Activated CD4-positive, alpha-beta T cell treated with anti-CD3 and anti-CD28 coated beads, Interleukin-2, Interleukin-6, amounts not matched to agents 100 ng/mL and 50 ng/mL, durations not matched to agents 16 hours and 8 hours (primary cell): ENCODE results near the gene MINAR2.

Experiments
- DNase-seq: peaks from one replicate; pipeline ENCODE4 v3.0.0-alpha.2; 2020

The MINAR2 gene, protein sequence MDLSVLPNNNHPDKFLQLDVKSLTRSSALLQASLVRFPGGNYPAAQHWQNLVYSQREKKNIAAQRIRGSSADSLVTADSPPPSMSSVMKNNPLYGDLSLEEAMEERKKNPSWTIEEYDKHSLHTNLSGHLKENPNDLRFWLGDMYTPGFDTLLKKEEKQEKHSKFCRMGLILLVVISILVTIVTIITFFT

DNA sequence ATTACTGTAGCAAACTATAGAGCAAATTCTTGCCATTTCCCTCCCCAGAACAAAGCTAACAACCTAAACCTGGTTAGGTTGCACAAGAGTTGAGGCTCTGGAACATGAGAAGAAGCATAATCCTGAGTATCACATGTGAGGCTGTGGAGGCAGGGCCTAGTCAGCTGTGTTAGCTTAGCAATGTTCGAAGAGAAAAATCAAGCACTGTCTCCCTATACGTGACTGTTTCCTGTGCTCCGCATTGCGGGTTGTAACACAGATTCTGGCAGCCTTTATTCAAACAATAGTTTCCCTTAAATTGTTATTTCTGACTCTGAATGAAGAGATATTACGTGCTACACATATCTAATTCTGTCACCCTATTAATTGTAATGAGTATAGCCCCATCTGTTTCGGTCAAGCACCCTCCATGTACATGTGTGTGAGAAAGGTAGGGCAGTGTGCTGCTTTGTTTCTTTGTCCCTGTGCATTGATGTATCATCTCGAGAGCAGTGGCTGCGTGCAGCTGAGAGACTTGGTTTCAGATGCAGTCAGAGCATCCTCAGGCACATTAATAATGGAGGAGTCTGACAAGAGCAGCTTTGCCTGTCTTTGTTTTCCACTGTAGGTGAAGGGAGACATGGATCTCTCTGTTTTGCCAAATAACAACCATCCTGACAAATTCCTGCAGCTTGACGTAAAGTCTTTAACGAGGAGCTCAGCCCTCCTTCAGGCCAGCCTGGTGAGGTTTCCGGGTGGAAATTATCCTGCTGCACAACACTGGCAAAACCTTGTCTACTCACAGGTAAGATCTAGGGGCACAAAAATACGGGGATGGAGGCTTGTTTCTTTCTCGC lies at the start of gene MINAR2:
Gene MINAR2, plus strand, starts transcription at position 523 of the 836 bp plus-strand sequence. Its CDS starts 97 bp downstream, at position 620.
- peak; percentile 18 for DNase-seq

DNA sequence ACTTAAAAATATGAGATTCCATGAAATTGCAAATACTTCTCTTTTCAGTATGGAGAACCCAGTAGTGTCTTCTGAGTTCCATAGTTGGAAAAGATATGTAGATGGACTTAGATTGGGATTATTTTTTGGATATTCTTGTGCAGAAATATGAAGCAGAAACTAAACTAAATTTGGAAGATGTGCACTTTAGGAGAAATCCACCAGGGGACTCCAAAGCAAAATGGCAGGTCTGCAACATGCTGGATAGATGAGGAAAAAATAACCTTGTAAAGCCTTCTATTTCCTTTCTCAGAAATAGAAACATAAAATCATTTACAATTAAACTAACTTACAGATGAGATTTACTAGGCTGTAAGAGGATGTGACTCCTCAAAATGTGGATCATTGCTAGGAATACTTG lies 49.2 kb upstream of the MINAR2 start:
- DNase-seq: no peak

DNA sequence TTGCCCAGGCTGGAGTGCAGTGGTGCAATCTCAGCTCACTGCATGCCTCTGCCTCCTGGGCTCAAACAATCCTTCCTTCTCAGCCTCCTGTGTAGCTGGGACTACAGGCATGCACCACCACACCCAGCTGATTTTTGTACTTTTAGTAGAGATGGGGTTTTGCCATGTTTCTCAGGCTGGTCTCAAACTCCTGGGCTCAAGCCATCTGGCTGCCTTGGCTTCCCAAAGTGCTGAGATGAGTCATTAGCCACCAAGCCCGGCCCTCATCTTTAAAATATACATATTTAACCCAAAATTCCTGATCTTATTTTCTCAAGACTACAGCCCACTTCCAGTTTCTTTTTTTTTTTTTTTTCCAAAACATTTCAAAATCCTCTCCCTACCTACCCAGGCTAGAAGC lies 31.7 kb upstream of the MINAR2 start:
- DNase-seq: no peak

DNA sequence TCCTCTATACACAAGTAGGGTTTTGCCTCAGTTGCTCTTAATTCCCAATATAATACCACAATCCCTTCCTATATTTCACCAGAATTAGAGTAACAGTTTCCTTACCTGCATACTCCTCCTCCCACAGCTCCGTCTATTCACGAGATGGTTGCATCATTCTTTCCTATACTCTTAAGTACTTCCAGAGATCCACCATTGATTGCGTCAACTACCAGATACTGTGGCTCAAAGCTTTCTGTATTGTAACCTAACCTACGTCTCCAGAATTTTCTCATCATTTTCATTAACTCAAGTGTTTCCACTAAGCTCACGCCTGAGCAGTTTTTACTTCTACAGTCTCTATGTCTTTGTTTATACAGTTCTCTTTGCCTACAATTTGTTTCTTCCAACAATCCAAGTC lies 31.2 kb upstream of the MINAR2 start:
- DNase-seq: no peak

DNA sequence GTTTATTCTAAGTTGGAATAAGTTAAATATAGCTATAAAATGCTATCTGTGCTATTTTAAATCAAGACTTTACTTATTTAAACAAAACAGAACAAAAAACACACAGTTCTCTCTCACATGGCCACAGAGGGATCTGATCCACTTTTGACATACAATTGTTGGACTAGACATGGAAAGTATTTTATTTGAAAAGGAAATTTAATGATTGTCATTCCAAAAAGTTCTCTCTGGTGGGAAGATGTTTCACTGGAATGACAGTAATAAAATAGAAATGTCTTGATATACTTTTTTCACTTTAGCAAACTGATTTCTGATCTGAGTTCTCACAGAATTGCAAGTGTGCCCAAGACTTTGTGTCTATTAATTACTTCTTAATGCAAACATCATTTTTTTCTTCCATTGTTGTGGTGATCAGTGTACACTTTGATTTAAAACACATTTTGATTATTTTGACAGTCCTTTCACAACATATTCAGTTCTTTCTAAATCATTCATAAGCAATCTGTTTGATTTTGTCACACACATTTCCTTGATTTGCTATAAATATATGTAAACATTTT lies 30.1 kb upstream of the MINAR2 start:
- DNase-seq: no peak

DNA sequence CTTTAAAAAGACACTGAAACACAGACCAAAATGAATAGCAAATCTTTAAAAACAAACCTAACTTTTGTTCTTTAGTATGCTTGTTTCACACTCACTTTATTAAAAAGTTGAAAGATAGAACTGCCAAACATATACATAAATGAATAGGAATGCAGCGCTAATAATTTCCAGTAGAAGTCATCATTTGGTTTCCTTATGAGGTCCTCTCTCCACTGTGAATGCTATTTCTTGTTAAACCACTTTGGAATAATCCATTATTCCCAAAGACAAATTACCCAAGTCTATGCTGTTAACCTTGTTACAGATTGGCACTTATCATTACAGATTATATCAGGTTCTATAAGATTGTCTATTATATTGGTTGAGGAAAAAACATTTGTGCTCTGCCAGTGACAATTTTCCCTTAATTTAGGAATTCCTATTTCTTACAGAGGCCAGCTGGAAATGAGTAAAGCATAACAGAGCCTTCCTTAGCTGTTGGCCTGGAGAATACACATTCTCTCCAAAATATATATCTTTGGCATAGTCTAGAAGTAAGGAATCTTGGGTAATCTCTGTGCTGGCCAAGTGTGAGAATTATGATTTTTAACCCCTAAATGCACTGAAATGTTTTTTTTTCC lies 29.3 kb upstream of the MINAR2 start:
- DNase-seq: no peak

DNA sequence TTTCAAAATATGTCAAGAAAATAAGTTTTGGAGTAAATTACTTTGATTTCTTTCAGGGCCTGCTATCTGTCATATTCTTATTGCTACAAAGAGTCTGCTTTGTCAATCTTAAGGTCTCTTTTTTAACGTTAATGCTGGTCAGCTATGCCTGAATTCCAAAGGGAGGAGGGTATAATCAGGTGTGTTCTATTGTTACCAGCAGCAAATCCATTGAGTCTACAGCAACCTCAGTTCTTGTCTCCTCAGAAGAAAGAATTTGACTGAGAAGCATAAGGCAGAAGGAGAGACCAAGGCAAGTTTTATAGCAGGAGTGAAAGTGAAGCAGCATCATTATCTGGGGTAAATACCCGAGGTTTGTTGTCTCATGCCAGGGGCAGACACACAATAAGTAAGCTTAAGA lies 23.7 kb upstream of the MINAR2 start:
- DNase-seq: no peak

DNA sequence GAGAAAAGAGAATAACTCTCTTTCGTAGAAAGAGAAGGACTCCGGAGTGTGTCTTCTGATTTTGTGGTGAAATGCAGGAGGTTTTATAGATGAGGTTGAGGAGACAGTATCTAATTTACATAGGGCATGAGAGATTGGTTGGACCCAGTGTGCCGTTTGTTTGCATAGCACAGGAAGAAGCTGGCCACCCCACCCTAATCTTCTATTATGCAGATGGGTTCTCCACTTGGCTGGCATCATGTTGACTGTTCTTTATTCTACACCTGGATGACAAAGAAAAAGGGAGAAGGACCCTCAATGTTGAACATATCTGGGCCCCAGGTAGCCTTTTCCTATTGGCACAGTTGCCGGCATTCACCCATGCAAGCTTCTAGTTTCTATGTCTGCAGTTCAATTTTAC lies 23.2 kb upstream of the MINAR2 start:
- DNase-seq: no peak

DNA sequence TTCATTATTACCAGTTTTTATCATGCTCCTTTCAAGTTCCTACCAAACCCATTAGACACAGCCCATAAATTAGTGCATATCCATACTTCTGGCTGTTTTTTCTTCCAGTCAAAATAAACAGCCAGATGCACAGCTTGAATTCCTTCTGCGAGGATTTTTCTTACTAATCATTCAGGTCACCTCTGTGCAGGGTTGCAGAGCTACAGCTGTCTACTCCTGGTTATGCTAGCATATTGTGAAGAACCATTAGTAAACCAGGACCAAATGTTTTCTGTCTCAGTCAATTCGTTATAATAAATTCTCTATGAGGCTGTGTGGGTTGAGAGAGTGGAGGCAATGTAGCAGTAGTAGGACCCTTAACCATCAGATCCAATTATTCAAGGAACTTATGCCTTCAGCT lies 8.1 kb upstream of the MINAR2 start:
- no peak for DNase-seq

DNA sequence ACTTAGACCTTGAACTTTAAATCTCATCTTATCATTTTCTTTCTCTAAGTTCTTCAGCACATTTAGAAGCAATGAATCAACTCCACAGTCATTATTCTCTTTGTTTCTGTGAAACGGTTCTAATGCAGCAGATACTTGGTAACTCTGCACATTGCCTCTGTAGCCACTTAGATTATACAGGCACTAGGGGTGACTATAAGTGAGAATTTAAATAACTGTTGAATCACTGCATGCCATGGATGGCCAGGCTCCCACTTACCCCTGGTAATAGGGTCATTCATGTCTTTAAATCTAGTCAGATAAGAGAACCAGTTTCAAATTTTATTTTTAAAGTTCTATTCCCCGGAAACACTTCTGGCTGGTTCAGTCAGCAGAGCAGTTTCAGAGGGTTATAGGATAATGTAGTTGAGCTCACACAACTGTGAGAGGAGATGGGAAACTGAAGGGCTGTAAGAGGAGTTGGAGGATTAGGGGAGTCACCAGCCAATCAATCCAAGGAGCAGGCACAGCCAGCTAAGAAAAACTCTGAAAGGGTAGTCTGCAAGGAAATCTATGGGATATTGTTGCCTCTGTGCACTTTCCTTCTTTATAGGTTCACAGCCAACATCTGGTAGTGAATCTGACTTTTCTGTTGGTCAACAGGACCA lies 4.2 kb upstream of the MINAR2 start:
- no peak for DNase-seq

DNA sequence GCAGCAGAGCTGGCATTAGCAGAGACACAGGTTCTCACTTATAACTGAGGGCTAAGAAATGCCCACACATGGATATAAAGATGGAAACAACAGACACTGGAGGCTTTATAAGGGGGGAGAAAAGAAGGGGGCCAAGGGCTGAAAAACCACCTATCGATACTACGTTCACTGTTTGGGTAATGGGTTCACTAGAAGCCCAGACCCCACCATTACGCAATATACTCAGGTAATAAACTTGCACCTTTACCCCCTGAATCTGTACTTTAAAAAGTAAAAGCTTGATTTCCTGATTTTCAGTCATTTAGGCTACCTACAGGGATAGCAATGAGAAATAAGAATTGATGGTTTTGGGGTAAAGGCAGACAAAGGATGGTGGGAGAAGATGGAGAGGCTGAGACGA lies 1.9 kb upstream of the MINAR2 start:
- DNase-seq: no peak

DNA sequence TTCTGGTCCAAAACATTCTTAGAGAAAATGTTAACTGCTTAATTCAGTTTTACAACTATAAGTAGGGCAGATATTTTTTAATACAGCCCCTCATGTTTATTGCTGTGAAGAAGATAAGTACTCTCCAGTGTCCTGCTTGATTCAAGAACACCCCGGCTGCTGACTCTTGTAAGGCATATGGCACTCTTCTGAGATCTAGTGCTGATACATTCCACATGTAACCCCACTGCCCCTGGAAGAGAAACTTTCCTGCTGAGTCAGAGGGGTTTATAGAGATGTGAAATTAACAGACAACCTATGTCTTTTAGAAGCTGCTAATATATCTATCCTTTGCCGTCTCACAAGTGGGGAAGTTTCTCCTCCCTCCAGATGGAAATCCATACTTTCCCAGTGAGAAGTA lies 1.0 kb upstream of the MINAR2 start:
- no peak for DNase-seq

DNA sequence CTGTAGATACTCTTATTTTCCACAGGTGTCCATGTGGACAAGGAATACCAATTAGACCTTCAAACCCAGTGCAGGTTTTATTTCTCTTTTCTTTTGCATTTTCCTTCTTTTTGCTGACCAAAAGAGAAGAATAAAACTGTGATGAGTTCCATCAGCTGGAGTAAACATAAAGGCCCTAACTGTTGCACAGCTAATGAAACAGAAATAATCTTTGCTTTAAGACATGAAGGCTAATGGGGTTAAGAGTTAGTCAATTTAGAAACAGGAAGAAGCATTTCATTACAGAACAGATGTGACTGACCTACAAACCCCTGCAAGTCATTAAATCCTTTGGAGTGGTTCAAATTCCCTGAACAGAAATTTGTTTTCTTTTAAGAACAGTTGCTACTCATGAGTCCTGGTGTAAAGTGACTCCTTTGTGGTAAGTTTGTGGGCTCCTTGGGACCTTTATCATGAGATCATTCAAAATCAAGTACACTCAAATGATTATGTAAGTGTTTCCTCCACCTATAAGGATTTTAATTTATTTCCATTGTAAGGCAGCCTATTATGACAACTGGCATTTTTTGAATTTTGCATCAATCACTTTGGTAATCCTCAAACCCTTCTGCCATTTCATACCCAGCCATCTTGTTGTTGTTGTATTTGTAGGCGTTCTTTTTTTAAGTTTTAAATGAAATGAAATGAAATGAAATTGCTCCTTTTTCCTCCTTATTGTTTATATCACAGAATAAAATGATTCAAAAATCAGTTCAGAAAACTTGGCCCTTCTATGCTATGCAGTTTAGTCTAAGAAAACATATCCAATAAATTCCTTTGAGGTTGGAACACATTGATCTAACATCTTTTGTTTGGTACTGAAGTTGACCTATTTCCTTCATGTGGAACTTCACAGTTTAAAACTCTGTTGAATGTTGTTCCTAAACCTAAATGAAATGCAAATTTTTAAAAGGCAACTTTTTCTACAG lies 1.3 kb downstream of the MINAR2 start:
- peak; percentile 14 for DNase-seq

DNA sequence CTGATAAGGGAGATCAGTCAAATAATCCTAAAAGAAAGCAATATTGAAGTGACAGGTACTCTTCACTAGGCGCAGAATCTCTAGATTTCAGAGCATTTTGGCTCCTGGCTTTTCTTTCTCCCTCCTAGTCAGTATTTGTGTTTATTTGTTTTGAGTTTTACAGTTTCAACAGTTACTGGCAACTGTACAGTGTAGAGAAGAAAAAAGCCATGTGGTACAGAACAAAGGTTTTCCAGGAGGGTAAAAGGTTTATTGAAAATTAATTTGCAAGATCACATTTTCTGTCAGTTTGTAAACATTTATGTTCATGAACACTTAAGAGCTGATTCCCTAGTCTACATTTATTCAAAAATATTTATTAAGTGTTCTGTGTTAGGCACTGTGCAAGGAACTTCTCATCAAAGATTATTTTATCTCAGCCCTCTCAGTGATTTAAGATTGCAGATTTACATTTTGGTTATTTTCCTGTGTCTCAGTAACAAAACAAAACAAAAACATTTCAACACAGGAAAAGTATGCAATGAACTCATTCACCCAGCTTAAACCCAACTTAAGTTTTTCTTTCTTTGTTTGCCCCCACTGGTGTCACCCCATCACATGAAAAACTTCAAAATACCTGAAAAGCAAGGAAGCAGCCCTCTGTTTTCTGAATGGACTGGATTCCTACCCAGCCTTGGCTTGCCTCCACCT lies 12.9 kb downstream of the MINAR2 start:
- no peak for DNase-seq

DNA sequence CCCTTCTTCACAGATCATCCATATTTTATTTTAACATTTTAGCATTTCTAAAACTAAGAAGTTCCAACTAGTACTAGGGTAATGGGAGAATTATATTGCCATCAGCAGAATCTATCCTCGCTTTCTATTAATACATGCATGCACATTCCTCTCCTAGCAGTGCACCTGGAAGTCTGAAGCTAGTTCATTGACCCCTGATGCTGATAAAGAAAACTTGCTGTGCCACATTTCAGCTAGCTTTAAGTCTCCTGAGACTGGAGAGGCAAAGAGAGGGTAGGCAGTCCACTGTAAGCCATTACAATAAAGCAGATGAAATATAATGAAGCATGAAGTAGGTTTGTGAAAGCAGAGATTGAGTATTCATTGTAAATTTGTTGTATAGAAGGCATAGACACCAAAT lies 15.8 kb downstream of the MINAR2 start:
- no peak for DNase-seq

DNA sequence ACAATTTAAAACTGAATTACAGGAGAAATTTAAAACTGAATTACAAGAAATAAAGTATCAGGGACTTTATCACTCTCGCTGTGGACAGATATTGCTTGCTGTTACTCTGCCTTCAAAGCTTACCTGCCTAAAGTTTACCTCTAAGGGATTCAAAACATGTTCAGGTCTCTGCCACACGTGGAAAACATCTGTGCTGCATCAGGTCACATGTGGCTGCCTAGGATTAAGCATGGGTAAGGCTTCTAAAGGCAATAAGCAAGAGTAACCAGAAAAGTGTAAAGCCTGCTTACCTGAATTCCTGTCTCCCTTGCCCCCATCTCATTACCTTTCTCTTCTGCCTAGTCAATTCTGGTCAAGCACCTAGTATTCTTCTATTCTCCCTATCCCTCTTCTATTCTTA lies 18.9 kb downstream of the MINAR2 start:
- no peak for DNase-seq

DNA sequence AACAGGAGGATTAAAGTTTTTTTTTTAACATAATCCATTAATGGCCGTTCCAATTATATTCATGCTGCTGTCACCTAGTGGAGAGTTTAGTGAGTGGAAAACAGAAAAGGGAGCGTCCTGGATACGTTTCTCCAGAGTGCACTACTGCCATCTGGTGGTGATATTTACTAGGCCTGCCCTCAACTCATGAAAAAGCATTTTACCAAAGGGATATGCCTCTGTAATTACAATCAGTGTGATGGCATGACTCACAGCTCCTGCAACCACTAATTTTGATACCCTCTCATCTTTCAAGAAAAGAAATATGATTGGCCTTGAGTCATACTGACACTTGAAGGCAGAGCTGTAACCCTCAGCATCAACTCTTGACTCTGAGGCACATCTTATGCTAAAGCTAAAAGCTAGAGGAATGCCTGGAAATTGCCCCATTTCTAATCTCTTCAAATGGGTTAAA lies 20.1 kb downstream of the MINAR2 start:
- peak; percentile 90 for DNase-seq

DNA sequence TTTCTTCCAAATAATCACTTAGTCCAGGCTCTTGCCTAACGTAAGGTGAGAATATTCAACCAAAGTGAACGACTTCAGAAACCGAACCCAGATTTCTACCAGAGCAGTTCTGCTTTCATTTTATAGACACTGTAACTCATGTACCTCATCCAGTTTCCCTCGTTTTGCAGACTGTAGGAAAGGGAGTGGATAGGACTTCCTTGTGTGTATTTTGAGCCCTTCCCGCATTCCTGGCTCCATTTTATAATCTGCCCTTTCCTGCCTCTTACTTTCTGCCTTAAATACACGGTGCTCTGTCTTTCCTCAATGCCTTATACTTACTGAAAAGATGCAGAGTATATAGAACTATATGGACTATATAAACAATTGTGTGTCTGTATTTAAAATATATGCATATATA lies 20.8 kb downstream of the MINAR2 start:
- no peak for DNase-seq

DNA sequence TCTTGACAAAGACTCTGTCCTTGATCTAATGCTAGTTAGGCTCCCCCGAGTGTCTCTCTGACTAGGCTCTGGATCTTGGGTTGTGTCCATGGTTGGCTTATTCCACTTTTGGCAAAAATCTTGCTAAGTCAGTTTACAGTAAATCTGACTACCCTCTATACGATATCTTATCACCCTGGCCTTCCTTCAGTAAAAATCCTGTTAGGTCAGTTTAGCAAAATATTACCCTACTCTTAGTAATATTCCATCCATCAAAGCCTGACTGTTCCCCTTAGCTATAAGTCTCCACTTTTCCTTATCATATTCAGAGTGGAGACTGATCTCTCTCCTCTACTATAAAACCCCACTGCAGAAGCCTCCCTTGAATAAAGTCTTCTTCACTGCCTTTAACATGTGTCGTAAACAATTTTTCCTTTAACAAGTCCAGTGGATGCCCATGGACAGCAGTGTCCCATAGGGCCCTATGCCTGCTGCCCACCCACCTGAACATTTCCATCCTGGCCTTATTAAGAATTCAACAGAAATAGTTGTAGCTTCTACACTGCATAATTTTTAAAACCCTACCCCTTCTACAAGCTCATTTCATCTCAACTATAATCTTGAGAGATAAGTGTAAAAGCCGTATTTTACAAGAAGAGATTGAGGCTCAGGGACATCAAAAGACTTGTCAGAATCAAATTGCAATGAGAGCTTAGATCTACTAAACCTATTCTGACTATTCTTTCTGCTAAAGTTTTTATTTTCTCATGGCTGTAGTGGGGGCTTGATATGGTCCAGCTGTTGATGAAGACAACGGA lies 22.3 kb downstream of the MINAR2 start:
- no peak for DNase-seq

DNA sequence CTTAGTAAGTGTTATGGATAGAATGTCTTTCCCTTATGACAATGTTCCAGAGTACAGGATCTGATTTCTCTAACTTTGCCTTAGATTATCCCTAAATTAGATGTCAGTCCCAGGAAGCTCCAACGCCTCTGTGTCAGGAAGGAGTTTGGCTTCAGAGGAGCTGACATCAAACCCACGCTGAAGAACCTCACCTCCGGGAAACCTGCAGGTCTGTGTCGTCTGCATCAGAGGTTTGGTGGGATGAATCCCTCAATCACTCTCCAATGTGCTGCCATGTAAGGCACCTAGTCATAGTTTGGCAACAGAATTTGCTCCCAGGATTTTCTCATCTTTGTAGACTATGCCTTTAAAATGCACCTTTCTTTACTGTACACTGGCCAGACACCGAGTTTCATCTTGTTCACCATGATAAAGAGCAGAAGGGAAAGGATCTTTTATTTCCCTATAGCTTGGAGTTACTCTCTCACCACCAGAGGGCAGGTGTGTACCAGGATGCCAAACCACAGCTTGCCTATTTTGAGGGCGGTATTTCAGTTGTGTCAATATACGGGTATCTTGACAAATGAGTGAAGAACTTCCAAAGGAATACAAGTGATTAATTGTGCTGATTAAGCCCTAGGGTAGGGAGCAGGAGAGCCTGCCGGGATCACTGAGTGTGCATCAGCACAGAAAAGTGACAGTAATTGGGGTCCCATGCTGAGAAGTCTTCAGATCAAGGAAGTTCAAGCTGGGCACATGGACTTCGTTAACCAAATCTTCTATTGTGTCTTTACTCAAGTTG lies 23.4 kb downstream of the MINAR2 start:
- peak; percentile 64 for DNase-seq
